Neural cell (in vitro differentiated cells): ENCODE measurements around the gene KMT5C.

ENCODE experiments used
- EP300 ChIP-seq: fragments of 450-650 bp; conservative IDR thresholded peaks from 2 replicates; pipeline ENCODE4 v1.6.1; 2014; ENCODE audit warnings: antibody characterized with exemption, mild to moderate bottlenecking, moderate library complexity; ENCODE audit not compliant: poor library complexity, severe bottlenecking
- EZH2 ChIP-seq: fragments of 200-600, 300-800 bp; shearing (Covaris generic), sonication (generic); IDR thresholded peaks from 2 replicates; pipeline ENCODE4 v1.6.1; 2014; ENCODE audit warnings: antibody characterized with exemption, low read length, borderline replicate concordance, mild to moderate bottlenecking; ENCODE audit not compliant: insufficient read depth, poor library complexity, severe bottlenecking
- POLR2AphosphoS5 ChIP-seq: IDR thresholded peaks from 2 replicates; pipeline ENCODE4 v1.6.1; 2012
- RAD21 ChIP-seq: fragments of 450-650 bp; conservative IDR thresholded peaks from 2 replicates; pipeline ENCODE4 v1.6.1; 2014; ENCODE audit warnings: antibody characterized with exemption, mild to moderate bottlenecking, moderate library complexity
- SMC3 ChIP-seq: fragments of 450-650 bp; conservative IDR thresholded peaks from 2 replicates; pipeline ENCODE4 v1.6.1; 2014; ENCODE audit warnings: antibody characterized with exemption, mild to moderate bottlenecking, moderate library complexity; ENCODE audit not compliant: poor library complexity
- TF ChIP-seq, protein P1 (sequence below): fragments of 450-650 bp; IDR thresholded peaks from 2 replicates; pipeline ENCODE4 v1.5.1; 2014; ENCODE audit warnings: antibody characterized with exemption, mild to moderate bottlenecking, moderate library complexity; ENCODE audit not compliant: poor library complexity, severe bottlenecking
- TF ChIP-seq, protein P2 (sequence below): IDR thresholded peaks from 2 replicates; pipeline ENCODE4 v1.6.1; 2012; ENCODE audit warnings: borderline replicate concordance

DNA sequence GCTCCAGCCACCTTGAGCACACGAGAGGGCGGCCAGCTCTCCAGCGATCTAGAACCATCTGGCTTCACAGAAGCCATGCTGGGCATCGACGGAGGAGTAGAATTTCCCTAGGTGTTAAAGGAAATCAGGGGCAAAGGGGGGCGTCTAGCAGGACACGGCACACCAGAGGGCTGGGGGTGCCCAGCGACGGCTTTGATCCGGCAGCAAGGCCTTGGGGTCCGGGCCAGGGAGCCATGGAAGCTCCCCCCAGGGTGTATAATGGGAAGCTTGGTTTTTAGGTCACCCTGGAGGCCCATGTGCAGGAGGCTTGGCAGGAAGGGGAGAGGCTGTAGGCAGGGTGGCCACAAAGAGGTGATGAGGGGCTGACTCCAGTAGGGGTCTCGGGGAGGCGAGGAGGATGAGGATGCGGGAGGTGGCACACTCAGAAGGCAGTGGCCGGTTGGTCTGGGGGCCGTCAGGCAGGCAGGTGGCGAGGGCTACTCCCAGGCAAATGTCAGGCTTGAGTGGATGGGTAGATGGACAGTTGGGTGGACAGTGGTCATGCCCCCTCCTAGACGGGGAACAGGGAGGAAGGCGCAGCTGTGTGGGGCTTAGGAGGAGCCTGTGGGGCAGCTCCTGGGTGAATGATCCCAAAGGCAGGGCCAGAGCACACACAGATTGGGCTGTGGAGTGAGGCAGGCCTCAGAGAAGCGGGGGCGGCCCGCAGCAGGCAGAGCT, 5.6 kb downstream of the KMT5C start:
- TF ChIP-seq, protein P1, sequence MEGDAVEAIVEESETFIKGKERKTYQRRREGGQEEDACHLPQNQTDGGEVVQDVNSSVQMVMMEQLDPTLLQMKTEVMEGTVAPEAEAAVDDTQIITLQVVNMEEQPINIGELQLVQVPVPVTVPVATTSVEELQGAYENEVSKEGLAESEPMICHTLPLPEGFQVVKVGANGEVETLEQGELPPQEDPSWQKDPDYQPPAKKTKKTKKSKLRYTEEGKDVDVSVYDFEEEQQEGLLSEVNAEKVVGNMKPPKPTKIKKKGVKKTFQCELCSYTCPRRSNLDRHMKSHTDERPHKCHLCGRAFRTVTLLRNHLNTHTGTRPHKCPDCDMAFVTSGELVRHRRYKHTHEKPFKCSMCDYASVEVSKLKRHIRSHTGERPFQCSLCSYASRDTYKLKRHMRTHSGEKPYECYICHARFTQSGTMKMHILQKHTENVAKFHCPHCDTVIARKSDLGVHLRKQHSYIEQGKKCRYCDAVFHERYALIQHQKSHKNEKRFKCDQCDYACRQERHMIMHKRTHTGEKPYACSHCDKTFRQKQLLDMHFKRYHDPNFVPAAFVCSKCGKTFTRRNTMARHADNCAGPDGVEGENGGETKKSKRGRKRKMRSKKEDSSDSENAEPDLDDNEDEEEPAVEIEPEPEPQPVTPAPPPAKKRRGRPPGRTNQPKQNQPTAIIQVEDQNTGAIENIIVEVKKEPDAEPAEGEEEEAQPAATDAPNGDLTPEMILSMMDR, result no peak
- TF ChIP-seq POLR2AphosphoS5, result no peak
- no peak for TF ChIP-seq EZH2
- no peak for TF ChIP-seq SMC3
- TF ChIP-seq, protein P2, sequence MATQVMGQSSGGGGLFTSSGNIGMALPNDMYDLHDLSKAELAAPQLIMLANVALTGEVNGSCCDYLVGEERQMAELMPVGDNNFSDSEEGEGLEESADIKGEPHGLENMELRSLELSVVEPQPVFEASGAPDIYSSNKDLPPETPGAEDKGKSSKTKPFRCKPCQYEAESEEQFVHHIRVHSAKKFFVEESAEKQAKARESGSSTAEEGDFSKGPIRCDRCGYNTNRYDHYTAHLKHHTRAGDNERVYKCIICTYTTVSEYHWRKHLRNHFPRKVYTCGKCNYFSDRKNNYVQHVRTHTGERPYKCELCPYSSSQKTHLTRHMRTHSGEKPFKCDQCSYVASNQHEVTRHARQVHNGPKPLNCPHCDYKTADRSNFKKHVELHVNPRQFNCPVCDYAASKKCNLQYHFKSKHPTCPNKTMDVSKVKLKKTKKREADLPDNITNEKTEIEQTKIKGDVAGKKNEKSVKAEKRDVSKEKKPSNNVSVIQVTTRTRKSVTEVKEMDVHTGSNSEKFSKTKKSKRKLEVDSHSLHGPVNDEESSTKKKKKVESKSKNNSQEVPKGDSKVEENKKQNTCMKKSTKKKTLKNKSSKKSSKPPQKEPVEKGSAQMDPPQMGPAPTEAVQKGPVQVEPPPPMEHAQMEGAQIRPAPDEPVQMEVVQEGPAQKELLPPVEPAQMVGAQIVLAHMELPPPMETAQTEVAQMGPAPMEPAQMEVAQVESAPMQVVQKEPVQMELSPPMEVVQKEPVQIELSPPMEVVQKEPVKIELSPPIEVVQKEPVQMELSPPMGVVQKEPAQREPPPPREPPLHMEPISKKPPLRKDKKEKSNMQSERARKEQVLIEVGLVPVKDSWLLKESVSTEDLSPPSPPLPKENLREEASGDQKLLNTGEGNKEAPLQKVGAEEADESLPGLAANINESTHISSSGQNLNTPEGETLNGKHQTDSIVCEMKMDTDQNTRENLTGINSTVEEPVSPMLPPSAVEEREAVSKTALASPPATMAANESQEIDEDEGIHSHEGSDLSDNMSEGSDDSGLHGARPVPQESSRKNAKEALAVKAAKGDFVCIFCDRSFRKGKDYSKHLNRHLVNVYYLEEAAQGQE, result no peak
- no peak for TF ChIP-seq RAD21
- TF ChIP-seq EP300, result no peak
